ENCODE data around the gene LEKR1.

- TF ChIP-seq POLR2A (IDR thresholded peaks at IDR 0.05; ENCODE audit: low read length) (no peak), GATA1 (IDR thresholded peaks at IDR 0.05; ENCODE audit: low read depth, low read length) (no peak)
Measured at GRCh38 chr3:157093096-157093495, 266.9 kb downstream of the LEKR1 start.

All from erythroblast (primary cell).